GM19238 (cell line): Measurements from ENCODE around the gene SLC43A2.
"Not testable (repeated sequence)": the region's sequence is repeated elsewhere in the genome, so short reads cannot be mapped to it uniquely, and the experiment has no call there.

ENCODE experiments used
- DNase-seq: peaks from one replicate; pipeline ENCODE4 v3.0.0; 2011; ENCODE audit warnings: low spot score; ENCODE audit not compliant: insufficient read length

Gene SLC43A2

GRCh38 chr17:1539811-1540210, 88.8 kb downstream of the SLC43A2 start:
- DNase-seq, result no peak

- DNase-seq, result no peak
Measured at GRCh38 chr17:1535737-1536136, 92.9 kb downstream of the SLC43A2 start.

- no peak for DNase-seq
Measured at GRCh38 chr17:1533661-1534325, 94.8 kb downstream of the SLC43A2 start.

GRCh38 chr17:1532836-1533602, 95.6 kb downstream of the SLC43A2 start:
- DNase-seq, result no peak

- no peak for DNase-seq
Measured at GRCh38 chr17:1529863-1530262, 98.8 kb downstream of the SLC43A2 start.

- DNase-seq, result not testable (repeated sequence)
Measured at GRCh38 chr17:1526876-1527275, 101.8 kb downstream of the SLC43A2 start.

- no peak for DNase-seq
Measured at GRCh38 chr17:1522626-1523025, 106.0 kb downstream of the SLC43A2 start.

GRCh38 chr17:1521086-1521640, 107.5 kb downstream of the SLC43A2 start:
- DNase-seq, result no peak

- no peak for DNase-seq
Measured at GRCh38 chr17:1519678-1520077, 109.0 kb downstream of the SLC43A2 start.
